Panc1 (cell line): ENCODE results near the gene SLC51A.

Source experiments
- POLR2AphosphoS5 ChIP-seq: IDR thresholded peaks from 2 replicates; pipeline ENCODE4 v1.6.1; 2012; ENCODE audit warnings: mild to moderate bottlenecking, low read depth, low read length, moderate library complexity
- TCF7L2 ChIP-seq: IDR thresholded peaks from 2 replicates; pipeline ENCODE4 v1.6.1; 2011; ENCODE audit warnings: mild to moderate bottlenecking, low read depth, low read length, inconsistent platforms
- TF ChIP-seq, protein P1 (sequence below): fragments of 450-650 bp; IDR thresholded peaks from 2 replicates; pipeline ENCODE4 v1.5.1; 2017; ENCODE audit warnings: mild to moderate bottlenecking
- TF ChIP-seq, protein P2 (sequence below), 2 experiments: IDR thresholded peaks; 2 replicates each; pipeline ENCODE4 v1.6.1; 2011 to 2012; ENCODE audit warnings: low read depth in 2 of 2, control low read depth in 1 of 2, low read length in 1 of 2, mild to moderate bottlenecking in 1 of 2, moderate library complexity in 1 of 2; ENCODE audit not compliant: insufficient read depth in 1 of 2

DNA sequence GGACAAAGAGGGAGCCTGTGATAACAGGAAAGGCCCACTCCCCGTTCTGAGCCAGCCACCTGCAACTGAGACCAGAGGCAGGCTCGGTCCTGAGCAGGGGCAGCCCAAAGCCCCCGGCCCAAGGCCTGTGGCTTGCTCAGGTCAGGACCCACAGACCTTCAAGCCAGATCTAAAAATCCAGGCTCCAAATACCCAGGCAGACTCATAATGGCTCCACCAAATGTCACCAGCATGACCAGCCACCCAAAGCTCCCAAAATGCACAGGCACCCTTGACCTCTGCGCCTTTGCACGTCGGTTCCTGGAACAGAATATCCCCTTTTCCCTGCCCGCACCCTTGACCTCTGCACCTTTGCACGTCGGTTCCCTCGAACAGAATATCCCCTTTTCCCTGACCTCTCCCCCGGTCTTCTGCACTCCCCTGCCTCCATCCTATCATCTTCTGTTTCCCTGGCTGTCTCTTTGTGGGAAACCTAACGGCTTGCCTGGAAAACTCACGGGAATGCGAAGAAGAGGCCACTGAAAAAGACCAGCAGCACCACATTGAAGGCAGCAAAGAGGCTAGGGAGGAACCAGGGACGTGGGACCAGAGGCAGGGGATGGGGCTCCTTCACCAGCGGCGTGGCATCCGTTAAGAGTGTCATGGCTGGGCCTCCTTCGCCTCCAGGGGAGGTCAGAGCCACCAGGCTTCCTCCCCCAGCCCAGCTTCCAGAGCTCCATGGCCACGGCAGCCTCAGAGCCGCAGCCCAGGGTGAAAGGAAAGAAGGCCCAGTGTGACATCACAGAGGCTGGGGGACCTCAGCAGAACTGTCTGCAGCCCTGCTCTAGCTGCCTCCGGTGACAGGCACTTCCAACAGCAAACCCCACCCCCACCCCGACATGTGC is 5.4 kb upstream of the SLC51A start, which contains the start of gene ZDHHC19:
- TF ChIP-seq, protein P1, sequence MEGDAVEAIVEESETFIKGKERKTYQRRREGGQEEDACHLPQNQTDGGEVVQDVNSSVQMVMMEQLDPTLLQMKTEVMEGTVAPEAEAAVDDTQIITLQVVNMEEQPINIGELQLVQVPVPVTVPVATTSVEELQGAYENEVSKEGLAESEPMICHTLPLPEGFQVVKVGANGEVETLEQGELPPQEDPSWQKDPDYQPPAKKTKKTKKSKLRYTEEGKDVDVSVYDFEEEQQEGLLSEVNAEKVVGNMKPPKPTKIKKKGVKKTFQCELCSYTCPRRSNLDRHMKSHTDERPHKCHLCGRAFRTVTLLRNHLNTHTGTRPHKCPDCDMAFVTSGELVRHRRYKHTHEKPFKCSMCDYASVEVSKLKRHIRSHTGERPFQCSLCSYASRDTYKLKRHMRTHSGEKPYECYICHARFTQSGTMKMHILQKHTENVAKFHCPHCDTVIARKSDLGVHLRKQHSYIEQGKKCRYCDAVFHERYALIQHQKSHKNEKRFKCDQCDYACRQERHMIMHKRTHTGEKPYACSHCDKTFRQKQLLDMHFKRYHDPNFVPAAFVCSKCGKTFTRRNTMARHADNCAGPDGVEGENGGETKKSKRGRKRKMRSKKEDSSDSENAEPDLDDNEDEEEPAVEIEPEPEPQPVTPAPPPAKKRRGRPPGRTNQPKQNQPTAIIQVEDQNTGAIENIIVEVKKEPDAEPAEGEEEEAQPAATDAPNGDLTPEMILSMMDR: no peak
- TF ChIP-seq, protein P2, sequence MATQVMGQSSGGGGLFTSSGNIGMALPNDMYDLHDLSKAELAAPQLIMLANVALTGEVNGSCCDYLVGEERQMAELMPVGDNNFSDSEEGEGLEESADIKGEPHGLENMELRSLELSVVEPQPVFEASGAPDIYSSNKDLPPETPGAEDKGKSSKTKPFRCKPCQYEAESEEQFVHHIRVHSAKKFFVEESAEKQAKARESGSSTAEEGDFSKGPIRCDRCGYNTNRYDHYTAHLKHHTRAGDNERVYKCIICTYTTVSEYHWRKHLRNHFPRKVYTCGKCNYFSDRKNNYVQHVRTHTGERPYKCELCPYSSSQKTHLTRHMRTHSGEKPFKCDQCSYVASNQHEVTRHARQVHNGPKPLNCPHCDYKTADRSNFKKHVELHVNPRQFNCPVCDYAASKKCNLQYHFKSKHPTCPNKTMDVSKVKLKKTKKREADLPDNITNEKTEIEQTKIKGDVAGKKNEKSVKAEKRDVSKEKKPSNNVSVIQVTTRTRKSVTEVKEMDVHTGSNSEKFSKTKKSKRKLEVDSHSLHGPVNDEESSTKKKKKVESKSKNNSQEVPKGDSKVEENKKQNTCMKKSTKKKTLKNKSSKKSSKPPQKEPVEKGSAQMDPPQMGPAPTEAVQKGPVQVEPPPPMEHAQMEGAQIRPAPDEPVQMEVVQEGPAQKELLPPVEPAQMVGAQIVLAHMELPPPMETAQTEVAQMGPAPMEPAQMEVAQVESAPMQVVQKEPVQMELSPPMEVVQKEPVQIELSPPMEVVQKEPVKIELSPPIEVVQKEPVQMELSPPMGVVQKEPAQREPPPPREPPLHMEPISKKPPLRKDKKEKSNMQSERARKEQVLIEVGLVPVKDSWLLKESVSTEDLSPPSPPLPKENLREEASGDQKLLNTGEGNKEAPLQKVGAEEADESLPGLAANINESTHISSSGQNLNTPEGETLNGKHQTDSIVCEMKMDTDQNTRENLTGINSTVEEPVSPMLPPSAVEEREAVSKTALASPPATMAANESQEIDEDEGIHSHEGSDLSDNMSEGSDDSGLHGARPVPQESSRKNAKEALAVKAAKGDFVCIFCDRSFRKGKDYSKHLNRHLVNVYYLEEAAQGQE (IDR thresholded peaks at IDR 0.05; ENCODE audit: insufficient read depth in 1 of 2, low read depth in 2 of 2, low read length in 1 of 2): no peak
- TF ChIP-seq TCF7L2 (no peak), POLR2AphosphoS5 (no peak)
